ENCODE measurements around the gene CEPT1. TPM values are rescaled to one million over a fixed set of nuclear protein-coding genes. Genes with fewer than 3 reads are reported as not detected.

Gene CEPT1
- total RNA-seq, 4 donors from 2014 or later, result 38.7 to 56.9 (median 43.8) TPM

GRCh38 chr1:111129376-111129775 lies 10.6 kb upstream of the CEPT1 start:
- Histone ChIP-seq H3K27me3 (no peaks in the 10 kb centered on the region), H3K9me3 (no peaks in the 10 kb centered on the region), H3K27ac (peak overlapping the region in 2 of 4 donors; percentile 61 to 63), H3K36me3 (peaks cover 0 to 47% (median 0%) of the 10 kb centered on the region in 3 donors), H3K4me3 (no peak overlapping the region), H3K4me1 (peaks cover 0 to 17% (median 0%) of the 10 kb centered on the region in 4 donors)
- no peak for DNase-seq
- TF ChIP-seq POLR2A (IDR thresholded peaks at IDR 0.05), result no peak
- TF ChIP-seq, protein P1, sequence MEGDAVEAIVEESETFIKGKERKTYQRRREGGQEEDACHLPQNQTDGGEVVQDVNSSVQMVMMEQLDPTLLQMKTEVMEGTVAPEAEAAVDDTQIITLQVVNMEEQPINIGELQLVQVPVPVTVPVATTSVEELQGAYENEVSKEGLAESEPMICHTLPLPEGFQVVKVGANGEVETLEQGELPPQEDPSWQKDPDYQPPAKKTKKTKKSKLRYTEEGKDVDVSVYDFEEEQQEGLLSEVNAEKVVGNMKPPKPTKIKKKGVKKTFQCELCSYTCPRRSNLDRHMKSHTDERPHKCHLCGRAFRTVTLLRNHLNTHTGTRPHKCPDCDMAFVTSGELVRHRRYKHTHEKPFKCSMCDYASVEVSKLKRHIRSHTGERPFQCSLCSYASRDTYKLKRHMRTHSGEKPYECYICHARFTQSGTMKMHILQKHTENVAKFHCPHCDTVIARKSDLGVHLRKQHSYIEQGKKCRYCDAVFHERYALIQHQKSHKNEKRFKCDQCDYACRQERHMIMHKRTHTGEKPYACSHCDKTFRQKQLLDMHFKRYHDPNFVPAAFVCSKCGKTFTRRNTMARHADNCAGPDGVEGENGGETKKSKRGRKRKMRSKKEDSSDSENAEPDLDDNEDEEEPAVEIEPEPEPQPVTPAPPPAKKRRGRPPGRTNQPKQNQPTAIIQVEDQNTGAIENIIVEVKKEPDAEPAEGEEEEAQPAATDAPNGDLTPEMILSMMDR (IDR thresholded peaks at IDR 0.05), result no peak

DNA sequence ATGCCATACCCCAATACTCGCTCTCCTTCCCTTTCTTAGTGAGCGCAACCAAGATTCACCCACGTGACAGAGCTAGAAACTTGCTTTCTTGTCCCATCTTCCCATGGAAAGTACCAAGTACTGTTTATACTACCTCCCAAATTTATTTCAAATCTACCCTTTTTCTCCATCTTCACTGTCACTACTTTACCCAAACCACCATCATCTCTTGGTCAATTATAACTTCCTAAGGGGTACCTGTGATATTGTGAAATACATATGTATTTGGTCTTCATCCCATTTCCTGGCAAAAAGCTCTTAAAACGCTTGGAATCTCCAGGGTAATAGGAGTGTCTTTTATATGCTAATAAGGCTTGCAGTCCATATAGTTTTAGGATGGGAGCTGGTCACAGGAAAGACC lies 8.3 kb upstream of the CEPT1 start:
- peaks cover 0 to 42% (median 0%) of the 10 kb centered on the region in 3 donors for H3K36me3 ChIP-seq

GRCh38 chr1:111133866-111134265 lies 6.2 kb upstream of the CEPT1 start:
- DNase-seq, result no peak
- TF ChIP-seq, protein P1 (IDR thresholded peaks at IDR 0.05), result no peak
- TF ChIP-seq POLR2A (IDR thresholded peaks at IDR 0.05), result no peak

More for the DNA sequence above, 8.3 kb upstream of the CEPT1 start:
- no peak for DNase-seq
- Histone ChIP-seq H3K9me3 (no peaks in the 10 kb centered on the region), H3K27ac (peak overlapping the region in 1 of 4 donors; percentile 63), H3K27me3 (no peaks in the 10 kb centered on the region), H3K4me1 (peaks cover 0 to 21% (median 0%) of the 10 kb centered on the region in 4 donors), H3K4me3 (no peak overlapping the region)
- TF ChIP-seq, protein P1 (IDR thresholded peaks at IDR 0.05), result no peak
- no peak for TF ChIP-seq POLR2A (IDR thresholded peaks at IDR 0.05)

GRCh38 chr1:111139324-111139955 lies 583 bp upstream of the CEPT1 start:
- DNase-seq, result peak in 2 of 3 donors; percentile 71 to 77
- no peak for TF ChIP-seq POLR2A (IDR thresholded peaks at IDR 0.05)
- TF ChIP-seq, protein P1 (IDR thresholded peaks at IDR 0.05), result no peak
- peak overlapping the region; percentile 87 to 95 (median 94) for H3K27ac ChIP-seq
- peaks cover 0 to 16% (median 0%) of the 10 kb centered on the region in 3 donors for H3K36me3 ChIP-seq
- no peaks in the 10 kb centered on the region for H3K9me3 ChIP-seq
- peaks cover 0 to 28% (median 9%) of the 10 kb centered on the region in 4 donors for H3K4me1 ChIP-seq
- peak overlapping the region; percentile 84 to 99 (median 90) for H3K4me3 ChIP-seq
- no peaks in the 10 kb centered on the region for H3K27me3 ChIP-seq

More at GRCh38 chr1:111133866-111134265, 6.2 kb upstream of the CEPT1 start:
- Histone ChIP-seq H3K4me1 (peaks cover 0 to 13% (median 3%) of the 10 kb centered on the region in 4 donors), H3K27ac (peak overlapping the region in 2 of 4 donors; percentile 44 to 63), H3K4me3 (no peak overlapping the region), H3K9me3 (no peaks in the 10 kb centered on the region), H3K27me3 (no peaks in the 10 kb centered on the region), H3K36me3 (peaks cover 0 to 34% (median 0%) of the 10 kb centered on the region in 3 donors)

- peaks cover 0 to 28% (median 9%) of the 10 kb centered on the region in 4 donors for H3K4me1 ChIP-seq
- TF ChIP-seq POLR2A (IDR thresholded peaks at IDR 0.05), result no peak
- TF ChIP-seq, protein P1 (IDR thresholded peaks at IDR 0.05), result no peak
- no peaks in the 10 kb centered on the region for H3K27me3 ChIP-seq
- peak in 1 of 3 donors; percentile 81 for DNase-seq
- H3K4me3 ChIP-seq, result peak overlapping the region; percentile 84 to 99 (median 90)
- H3K36me3 ChIP-seq, result peaks cover 0 to 14% (median 0%) of the 10 kb centered on the region in 3 donors
- no peaks in the 10 kb centered on the region for H3K9me3 ChIP-seq
- peak overlapping the region; percentile 87 to 95 (median 94) for H3K27ac ChIP-seq
Observed at GRCh38 chr1:111140680-111140967, 601 bp downstream of the CEPT1 start.
